ENCODE measurements around the gene MYLK4. TPM values are rescaled to one million over a fixed set of nuclear protein-coding genes. Genes with fewer than 3 reads are reported as not detected.

MYLK4 gene
- 1 to 10 TPM in 2 of 4 donors, under 1 TPM in 2; 0.49 to 1.9 (median 1.0) TPM for total RNA-seq

DNA sequence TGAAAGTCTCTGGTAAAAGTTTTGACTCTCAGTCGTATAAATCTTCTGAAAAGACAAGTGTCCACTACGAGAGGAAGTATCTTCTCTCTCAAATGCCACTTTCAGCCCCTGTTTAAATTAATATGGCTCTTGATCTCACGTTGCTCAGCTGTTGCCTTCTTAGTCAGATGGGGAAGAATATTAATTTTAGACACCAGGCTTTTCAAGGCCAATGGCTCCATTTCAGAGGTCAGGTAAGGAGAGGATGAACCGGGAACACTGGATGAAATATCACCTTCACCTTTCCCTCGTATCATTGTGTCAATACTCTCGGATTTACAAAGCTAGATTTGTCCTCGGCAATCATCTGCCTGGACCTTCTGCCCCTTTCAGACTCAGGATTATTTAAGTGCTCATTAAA is at the start of gene MYLK4:
MYLK4 (minus strand) TSS at position 91 of the 400 bp plus-strand sequence. CDS start 1,628 bp downstream, outside the sequence.
- H3K27ac ChIP-seq, result no peak within 1 kb of the TSS
- no peak for DNase-seq
- peaks cover 0 to 6% (median 0%) of the 10 kb centered on the region in 3 donors for H3K4me1 ChIP-seq
- intact Hi-C loops (cut with DNase I), result loop anchor here (5.0 kb wide), 1 partner anchor 1154 kb away; no protein-coding TSS in a partner anchor
- H3K36me3 ChIP-seq, result no peaks in the 10 kb centered on the region
- no peaks in the 10 kb centered on the region for H3K9me3 ChIP-seq
- no peaks in the 10 kb centered on the region for H3K27me3 ChIP-seq
- no peak within 1 kb of the TSS for H3K4me3 ChIP-seq
- WGBS, 2 donors, result 88% methylated on average over 7 of the region's 7 CpGs
- no peak for TF ChIP-seq CTCF (IDR thresholded peaks at IDR 0.05)
- no peak for TF ChIP-seq POLR2A (IDR thresholded peaks at IDR 0.05)

DNA sequence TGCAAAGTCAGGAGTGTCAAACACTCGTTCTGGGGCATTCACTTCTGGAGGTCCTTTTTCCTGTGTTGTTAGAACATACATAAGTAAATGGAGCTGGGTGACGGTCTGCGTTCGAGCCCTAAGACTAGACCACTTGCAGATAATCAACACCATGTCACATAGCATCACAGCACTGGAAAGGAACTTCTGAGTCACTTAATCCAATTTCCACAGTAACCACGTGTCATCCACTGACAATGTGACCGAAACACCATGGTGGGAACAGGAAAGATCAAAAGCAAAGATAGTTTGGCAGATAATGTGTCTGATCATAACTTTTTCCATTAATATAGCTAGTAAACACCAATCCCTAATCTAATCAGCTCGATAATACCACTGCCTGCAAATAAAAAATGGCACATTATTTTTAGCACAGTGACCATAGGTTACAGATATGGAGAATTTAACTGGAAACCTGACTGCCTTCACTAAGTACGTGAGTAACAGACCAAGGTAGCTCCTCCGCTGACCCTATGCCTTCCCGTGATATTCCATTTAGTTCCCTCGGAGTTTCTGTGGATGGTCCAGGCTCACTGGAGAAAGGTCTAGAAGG is 49.3 kb upstream of the MYLK4 start:
- H3K9me3 ChIP-seq, result no peaks in the 10 kb centered on the region
- DNase-seq, result no peak
- no peak for TF ChIP-seq POLR2A (IDR thresholded peaks at IDR 0.05)
- no peak for TF ChIP-seq CTCF (IDR thresholded peaks at IDR 0.05)
- H3K27me3 ChIP-seq, result no peaks in the 10 kb centered on the region
- peaks cover 0 to 35% (median 0%) of the 10 kb centered on the region in 3 donors for H3K4me1 ChIP-seq
- H3K4me3 ChIP-seq, result no peak overlapping the region
- no peaks in the 10 kb centered on the region for H3K36me3 ChIP-seq
- intact Hi-C loops (cut with DNase I), result loop anchor here (10.0 kb wide), 1 partner anchor 45 kb away; the partner anchor contains the start of gene SERPINB1
- H3K27ac ChIP-seq, result peak overlapping the region in 2 of 4 donors; percentile 21 to 60
- WGBS, 2 donors, result 75 to 85% methylated on average over 11 of the region's 11 CpGs

DNA sequence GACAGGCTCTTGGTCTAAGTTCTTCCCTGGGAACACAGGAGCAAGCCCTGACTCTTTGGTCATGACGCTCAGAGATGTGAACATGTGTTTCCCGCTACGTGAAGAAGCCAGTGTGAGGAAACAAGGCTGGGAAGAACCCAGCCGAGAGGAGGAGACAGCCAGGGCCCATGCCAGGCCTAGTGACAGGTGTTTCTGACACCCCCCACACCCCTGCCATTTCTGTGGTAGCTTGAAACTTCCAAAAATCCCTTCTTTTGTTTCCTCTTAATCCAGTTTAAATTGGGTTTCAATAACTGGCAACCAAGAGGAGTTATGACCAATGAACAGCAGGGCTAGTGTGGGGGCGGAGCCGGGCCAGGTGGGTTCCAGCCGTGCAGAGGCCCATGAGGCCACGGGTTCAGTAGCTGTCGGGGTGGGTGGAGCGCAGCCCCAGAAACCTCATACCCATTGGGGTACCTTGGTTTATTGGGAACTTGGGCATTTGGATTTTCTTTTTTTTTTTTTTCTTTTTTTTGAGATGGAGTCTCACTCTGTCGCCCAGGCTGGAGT is 47.9 kb upstream of the MYLK4 start:
- WGBS, 2 donors, result 77 to 85% methylated on average over 10 of the region's 11 CpGs
- no peaks in the 10 kb centered on the region for H3K27me3 ChIP-seq
- H3K4me1 ChIP-seq, result peaks cover 2 to 48% (median 3%) of the 10 kb centered on the region in 3 donors
- H3K9me3 ChIP-seq, result no peaks in the 10 kb centered on the region
- H3K27ac ChIP-seq, result peak overlapping the region in 2 of 4 donors; percentile 12 to 66
- H3K36me3 ChIP-seq, result no peaks in the 10 kb centered on the region
- H3K4me3 ChIP-seq, result no peak overlapping the region
- TF ChIP-seq POLR2A (IDR thresholded peaks at IDR 0.05), result no peak
- TF ChIP-seq CTCF (IDR thresholded peaks at IDR 0.05), result no peak
- intact Hi-C loops (cut with DNase I), result loop anchor here (10.0 kb wide), 1 partner anchor 46 kb away; the partner anchor contains the start of gene SERPINB1
- DNase-seq, result no peak

DNA sequence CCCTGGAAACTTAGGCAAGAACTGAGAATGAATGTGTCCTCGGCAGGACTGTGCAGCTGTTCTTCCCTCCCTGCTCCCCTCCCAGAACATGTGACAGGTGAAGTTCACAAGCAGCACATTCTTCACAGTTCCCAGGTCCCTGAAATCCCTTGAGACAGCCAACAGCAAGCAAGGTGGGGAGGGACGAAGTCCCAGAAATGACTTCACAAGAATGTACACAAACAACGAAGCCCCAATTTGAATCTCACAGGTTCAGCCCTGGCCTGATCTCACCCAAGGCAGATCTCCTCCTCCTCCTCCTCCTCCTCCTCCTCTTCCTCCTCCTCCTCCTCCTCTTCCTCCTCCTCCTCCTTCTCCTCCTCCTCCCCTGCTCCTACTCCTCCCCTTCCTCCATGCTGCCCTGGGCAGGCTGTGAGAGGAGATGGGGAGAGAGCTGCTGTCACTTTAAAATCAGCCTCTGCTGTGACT is 46.9 kb upstream of the MYLK4 start:
- no peak overlapping the region for H3K4me3 ChIP-seq
- H3K27ac ChIP-seq, result peak overlapping the region in 3 of 4 donors; percentile 30 to 66 (median 30)
- intact Hi-C loops (cut with DNase I), result loop anchor here (10.0 kb wide), 1 partner anchor 47 kb away; the partner anchor contains the start of gene SERPINB1
- H3K36me3 ChIP-seq, result no peaks in the 10 kb centered on the region
- WGBS, 2 donors, result 34 to 50% methylated on average over 2 to 3 of the region's 3 CpGs
- H3K9me3 ChIP-seq, result no peaks in the 10 kb centered on the region
- H3K4me1 ChIP-seq, result peaks cover 12 to 59% (median 13%) of the 10 kb centered on the region in 3 donors
- no peak for DNase-seq
- H3K27me3 ChIP-seq, result no peaks in the 10 kb centered on the region
- TF ChIP-seq CTCF (IDR thresholded peaks at IDR 0.05) (no peak), POLR2A (IDR thresholded peaks at IDR 0.05) (no peak)

DNA sequence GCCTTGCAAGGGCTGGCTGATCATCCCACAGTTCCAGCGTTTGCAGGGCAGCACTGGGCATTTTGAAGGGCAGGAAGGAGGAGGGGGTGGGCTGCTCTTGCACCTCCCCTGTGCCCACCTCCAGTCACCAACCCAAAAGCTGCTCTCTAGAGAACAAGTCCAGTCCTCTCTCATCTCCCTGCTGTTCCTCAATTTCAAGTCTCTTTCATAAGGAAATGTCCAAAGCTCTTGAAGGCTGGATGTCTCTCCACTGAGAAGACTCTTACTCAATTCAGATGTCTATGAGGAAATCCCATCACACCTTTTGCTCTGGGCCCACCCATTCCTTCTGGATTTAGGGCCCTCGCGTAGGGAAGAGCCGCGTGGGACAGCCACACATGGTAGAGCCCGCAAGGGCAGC is 46.1 kb upstream of the MYLK4 start:
- H3K4me3 ChIP-seq, result no peak overlapping the region
- no peak for DNase-seq
- no peaks in the 10 kb centered on the region for H3K9me3 ChIP-seq
- no peaks in the 10 kb centered on the region for H3K36me3 ChIP-seq
- no peak for TF ChIP-seq POLR2A (IDR thresholded peaks at IDR 0.05)
- TF ChIP-seq CTCF (IDR thresholded peaks at IDR 0.05), result no peak
- intact Hi-C loops (cut with DNase I), result loop anchor here (10.0 kb wide), 1 partner anchor 48 kb away; the partner anchor contains the start of gene SERPINB1
- peak overlapping the region in 2 of 4 donors; percentile 30 to 66 for H3K27ac ChIP-seq
- no peaks in the 10 kb centered on the region for H3K27me3 ChIP-seq
- peaks cover 15 to 66% (median 21%) of the 10 kb centered on the region in 3 donors for H3K4me1 ChIP-seq
- WGBS, 2 donors, result 83 to 89% methylated on average over 2 to 5 of the region's 6 CpGs

Data from esophagus squamous epithelium (tissue), 5 donors.